ENCODE data around the gene QPCTL.
A peak's percentile ranks its signal among the peaks of the same experiment; 100 is the strongest.
"Not testable (repeated sequence)": the region's sequence is repeated elsewhere in the genome, so short reads cannot be mapped to it uniquely, and the experiment has no call there.

QPCTL gene

DNA sequence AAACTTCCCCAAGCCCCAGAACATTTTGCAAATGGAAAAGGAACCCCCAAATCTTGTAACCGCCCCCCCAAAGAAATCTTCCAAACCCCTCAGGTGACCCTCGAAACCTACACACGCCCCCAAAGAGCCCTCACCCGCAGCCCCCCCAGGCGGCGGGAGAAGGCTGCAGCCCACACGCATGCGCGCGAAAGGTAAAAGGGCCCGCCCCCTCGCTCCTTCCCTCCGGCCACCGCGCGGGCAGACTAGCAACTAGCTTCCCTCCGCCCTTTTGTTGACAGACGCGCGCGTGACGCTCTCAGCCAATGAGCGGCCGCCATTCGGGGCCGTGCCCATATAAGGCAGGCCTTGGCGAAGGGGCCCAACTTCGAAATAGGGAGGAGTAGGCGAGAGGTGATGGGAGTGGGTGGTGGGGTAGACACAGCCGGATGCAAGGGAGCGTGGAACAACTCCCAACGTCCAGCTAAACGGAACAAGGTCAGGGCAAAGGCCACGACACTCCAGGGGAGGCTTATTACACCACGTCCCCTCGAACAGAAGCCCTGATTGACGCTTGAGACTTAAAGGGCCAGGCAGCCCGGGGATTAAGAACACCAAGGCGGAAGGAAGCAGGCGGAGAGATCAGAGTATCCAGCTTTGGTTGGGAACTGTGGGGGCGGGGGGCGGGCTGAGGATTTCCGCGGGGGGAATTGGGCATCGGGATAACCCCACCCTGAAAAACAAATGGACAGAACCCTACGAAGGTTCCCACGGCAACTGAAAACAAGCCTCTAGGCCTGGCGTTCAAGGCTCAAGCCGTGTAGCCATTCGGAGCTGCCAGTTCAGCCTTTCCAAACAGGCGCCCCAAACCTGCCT, 24.9 kb downstream of the QPCTL start:
- H3K9me3 Mint-ChIP-seq, result no peaks in the 10 kb centered on the region
- TF ChIP-seq, protein P1, sequence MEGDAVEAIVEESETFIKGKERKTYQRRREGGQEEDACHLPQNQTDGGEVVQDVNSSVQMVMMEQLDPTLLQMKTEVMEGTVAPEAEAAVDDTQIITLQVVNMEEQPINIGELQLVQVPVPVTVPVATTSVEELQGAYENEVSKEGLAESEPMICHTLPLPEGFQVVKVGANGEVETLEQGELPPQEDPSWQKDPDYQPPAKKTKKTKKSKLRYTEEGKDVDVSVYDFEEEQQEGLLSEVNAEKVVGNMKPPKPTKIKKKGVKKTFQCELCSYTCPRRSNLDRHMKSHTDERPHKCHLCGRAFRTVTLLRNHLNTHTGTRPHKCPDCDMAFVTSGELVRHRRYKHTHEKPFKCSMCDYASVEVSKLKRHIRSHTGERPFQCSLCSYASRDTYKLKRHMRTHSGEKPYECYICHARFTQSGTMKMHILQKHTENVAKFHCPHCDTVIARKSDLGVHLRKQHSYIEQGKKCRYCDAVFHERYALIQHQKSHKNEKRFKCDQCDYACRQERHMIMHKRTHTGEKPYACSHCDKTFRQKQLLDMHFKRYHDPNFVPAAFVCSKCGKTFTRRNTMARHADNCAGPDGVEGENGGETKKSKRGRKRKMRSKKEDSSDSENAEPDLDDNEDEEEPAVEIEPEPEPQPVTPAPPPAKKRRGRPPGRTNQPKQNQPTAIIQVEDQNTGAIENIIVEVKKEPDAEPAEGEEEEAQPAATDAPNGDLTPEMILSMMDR (IDR thresholded peaks at IDR 0.05), result no peak
- peaks cover 33% of the 10 kb centered on the region for H3K36me3 Mint-ChIP-seq (ENCODE audit: low read depth)
- H3K27ac Mint-ChIP-seq, result peak overlapping the region; percentile 98
- peak overlapping the region; percentile 85 for H3K4me3 Mint-ChIP-seq
- H3K4me1 Mint-ChIP-seq, result peaks cover 53% of the 10 kb centered on the region
- no peaks in the 10 kb centered on the region for H3K27me3 Mint-ChIP-seq (ENCODE audit: low read depth, poor library complexity)
- peak; percentile 97 for DNase-seq

DNA sequence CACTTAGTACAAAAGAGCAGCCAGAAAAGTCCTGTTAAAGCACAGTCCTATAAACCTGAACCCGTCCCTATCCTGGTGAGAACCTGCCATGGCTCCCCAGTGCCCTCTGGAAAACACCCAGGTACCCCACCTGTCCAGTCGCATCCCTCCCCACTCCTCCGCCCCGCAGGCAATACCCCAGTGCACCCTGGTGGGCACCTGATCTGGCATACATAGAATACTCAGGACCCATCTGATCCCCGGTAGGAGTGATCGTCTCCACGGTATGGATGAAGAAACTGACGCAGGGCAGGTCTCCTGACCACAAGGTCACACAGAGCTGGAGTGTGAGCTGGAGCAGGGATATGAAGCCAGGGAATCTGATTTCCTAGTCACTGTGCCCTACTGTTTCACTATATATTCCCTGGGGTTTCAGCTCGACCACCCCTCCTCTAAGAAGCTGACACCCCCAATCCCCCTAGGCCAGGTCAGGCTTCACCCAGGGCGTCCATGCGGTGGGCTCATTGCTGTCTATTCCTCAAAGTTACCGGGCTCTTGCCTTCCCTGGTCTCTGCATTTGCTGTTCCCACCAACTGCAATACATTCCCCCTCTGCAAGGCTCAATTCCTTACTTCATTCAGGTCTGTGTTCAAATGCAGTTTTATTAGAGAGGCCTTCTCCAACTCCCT, 25.7 kb downstream of the QPCTL start:
- Mint-ChIP-seq H3K27me3 (ENCODE audit: low read depth, poor library complexity) (no peaks in the 10 kb centered on the region), H3K27ac (peak overlapping the region; percentile 98), H3K4me1 (peaks cover 53% of the 10 kb centered on the region), H3K9me3 (no peaks in the 10 kb centered on the region), H3K4me3 (peak overlapping the region; percentile 85), H3K36me3 (ENCODE audit: low read depth) (peaks cover 35% of the 10 kb centered on the region)
- DNase-seq, result no peak
- TF ChIP-seq, protein P1 (IDR thresholded peaks at IDR 0.05), result no peak

DNA sequence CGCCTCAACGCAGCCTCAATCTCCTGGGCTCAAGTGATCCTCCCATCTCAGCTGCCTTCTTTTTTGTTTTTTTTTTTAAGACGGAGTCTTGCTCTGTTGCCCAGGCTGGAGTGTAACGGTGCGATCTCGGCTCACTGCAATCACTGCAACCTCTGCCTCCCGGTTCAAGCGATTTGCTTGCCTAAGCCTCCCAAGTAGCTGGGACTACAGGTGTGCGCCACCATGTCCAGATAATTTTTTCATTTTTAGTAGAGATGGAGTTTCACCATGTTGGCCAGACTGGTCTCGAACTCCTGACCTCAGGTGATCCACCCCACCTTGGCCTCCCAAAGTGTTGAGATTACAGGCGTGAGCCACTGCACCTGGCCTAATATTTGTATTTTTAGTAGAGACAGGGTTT, 27.6 kb downstream of the QPCTL start:
- H3K4me1 Mint-ChIP-seq, result peaks cover 43% of the 10 kb centered on the region
- not testable (repeated sequence) for DNase-seq; H3K4me3 Mint-ChIP-seq; H3K27ac Mint-ChIP-seq; H3K27me3 Mint-ChIP-seq (ENCODE audit: low read depth, poor library complexity); H3K9me3 Mint-ChIP-seq
- H3K36me3 Mint-ChIP-seq (ENCODE audit: low read depth), result peaks cover 47% of the 10 kb centered on the region

DNA sequence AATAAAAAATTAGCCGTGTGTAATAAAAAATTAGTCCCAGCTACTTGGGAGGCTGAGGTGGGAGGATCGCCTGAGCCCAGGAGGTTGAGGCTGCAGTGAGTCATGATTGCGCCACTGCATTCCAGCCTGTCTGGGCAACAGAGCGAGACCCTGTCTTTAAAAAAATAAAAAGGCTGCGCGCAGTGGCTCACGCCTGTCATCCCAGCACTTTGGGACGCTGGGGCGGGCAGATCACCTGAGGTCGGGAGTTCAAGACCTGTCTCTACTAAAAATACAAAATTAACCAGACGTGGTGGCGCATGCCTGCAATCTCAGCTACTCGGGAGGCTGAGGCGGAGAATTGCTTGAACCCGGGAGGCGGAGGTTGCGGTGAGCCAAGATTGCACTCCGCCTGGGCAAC, 36.2 kb downstream of the QPCTL start:
- H3K27ac Mint-ChIP-seq; H3K27me3 Mint-ChIP-seq (ENCODE audit: low read depth, poor library complexity); H3K9me3 Mint-ChIP-seq; DNase-seq; H3K36me3 Mint-ChIP-seq (ENCODE audit: low read depth): not testable (repeated sequence)
- Mint-ChIP-seq H3K4me1 (peaks cover 23% of the 10 kb centered on the region), H3K4me3 (peak overlapping the region; percentile 49)

DNA sequence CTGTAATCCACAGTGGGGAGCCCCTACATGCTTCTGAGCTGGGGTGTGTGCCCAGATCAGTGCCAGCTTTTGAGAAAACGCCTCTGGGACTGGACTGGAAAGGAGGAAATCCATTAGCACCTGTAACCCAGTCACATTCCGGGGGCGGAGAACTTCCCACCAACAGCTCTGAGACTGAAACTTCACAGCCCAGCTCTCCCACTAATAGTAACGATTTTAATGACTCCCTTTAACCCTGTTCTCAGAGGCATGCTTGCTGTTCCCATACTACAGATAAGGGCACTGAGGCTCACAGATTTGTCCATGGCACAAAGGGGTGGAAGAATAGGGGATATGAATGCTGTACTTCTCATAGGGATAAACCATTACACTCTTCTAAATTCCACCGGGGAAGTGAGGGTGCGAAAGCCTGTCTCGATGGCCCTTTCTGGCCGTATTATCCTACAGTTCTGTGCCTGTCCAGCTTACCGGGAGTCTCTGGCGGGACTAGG, 37.4 kb downstream of the QPCTL start:
- Mint-ChIP-seq H3K9me3 (no peaks in the 10 kb centered on the region), H3K4me1 (peaks cover 23% of the 10 kb centered on the region), H3K27me3 (ENCODE audit: low read depth, poor library complexity) (peaks cover 4% of the 10 kb centered on the region), H3K4me3 (peak overlapping the region; percentile 95), H3K27ac (peak overlapping the region; percentile 43), H3K36me3 (ENCODE audit: low read depth) (no peaks in the 10 kb centered on the region)
- DNase-seq, result no peak
- TF ChIP-seq, protein P1 (IDR thresholded peaks at IDR 0.05), result no peak

DNA sequence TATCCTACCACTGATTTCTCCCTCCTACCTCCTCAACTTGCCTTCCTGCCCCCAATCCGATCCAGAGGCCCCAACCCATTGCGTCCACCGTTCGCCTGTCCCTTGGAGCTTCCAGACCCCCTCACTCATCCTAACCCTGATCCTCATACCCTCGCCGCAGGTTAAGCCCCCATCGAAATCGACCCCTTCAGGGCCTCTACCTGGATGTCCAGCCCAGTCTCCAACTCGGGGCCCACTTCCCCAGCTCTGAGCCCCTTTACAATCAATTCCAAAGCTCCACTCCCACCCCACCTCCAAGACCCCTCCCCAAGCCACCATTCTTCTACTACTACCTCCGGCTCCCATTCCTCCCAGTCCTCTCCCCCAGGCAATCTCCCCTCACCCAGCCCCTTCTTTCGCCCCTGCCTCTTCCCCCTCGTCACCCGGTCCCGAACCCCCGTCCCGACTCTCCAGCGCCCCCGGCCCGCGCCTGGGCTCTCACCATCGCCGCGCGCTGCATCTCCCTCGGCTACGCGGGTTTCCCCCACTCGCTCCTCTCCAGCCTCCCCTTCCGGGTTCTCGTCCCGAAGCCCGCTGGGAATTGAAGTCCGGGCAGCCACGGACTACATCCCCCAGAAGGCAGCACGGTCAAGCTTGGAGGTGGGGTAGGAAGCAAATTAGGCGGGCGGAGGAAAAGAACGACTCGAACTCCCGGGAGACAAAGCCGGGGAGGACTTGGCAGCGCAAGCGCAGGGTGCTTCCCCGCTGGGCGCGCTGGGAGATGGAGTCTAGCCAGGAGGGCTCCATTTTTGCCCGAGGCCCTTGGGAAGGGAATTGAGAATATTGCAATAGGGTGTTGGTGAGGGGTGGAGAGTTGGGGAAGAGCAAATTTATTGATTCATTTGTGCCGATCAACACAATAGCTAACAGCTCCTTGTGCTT, 38.2 kb downstream of the QPCTL start, which contains the start of gene FBXO46:
TSS of gene FBXO46 (minus strand) at position 529 of the 921 bp plus-strand sequence. CDS start 17,401 bp downstream, outside the sequence.
- H3K36me3 Mint-ChIP-seq (ENCODE audit: low read depth), result no peaks in the 10 kb centered on the region
- TF ChIP-seq, protein P1 (IDR thresholded peaks at IDR 0.05), result no peak
- DNase-seq, result peak; percentile 93
- H3K27me3 Mint-ChIP-seq (ENCODE audit: low read depth, poor library complexity), result peaks cover 4% of the 10 kb centered on the region
- peaks cover 23% of the 10 kb centered on the region for H3K4me1 Mint-ChIP-seq
- no peaks in the 10 kb centered on the region for H3K9me3 Mint-ChIP-seq
- H3K4me3 Mint-ChIP-seq, result peak within 1 kb of the TSS; percentile 95
- H3K27ac Mint-ChIP-seq, result peak within 1 kb of the TSS; percentile 43
